GM19463 (cell line): ENCODE results near the gene CELF3.
A peak's percentile ranks its signal among the peaks of the same experiment; 100 is the strongest.
"Not testable (repeated sequence)": the region's sequence is repeated elsewhere in the genome, so short reads cannot be mapped to it uniquely, and the experiment has no call there.

Experiments used
- ATAC-seq: cut with Tn5 transposase; IDR thresholded peaks from one replicate; pipeline ENCODE4 v1.9.1; 2021; ENCODE audit warnings: mild to moderate bottlenecking, moderate library complexity; ENCODE audit not compliant: unreplicated experiment

Gene CELF3

GRCh38 chr1:151716771-151717631 is at the start of gene CELF3:
Gene CELF3 (minus strand): TSS chr1:151716803. CDS start chr1:151716020, 783 bp downstream.
- no peak for ATAC-seq

- ATAC-seq, result no peak
Observed at GRCh38 chr1:151763990-151764389, 47.4 kb upstream of the CELF3 start.

GRCh38 chr1:151762941-151763921 is 46.6 kb upstream of the CELF3 start, which contains the start of gene MRPL9:
Gene MRPL9 (minus strand): TSS chr1:151763496. CDS start chr1:151763479, 17 bp downstream.
- peak; percentile 97 for ATAC-seq

GRCh38 chr1:151760597-151761385 is 44.2 kb upstream of the CELF3 start:
- ATAC-seq, result no peak

- ATAC-seq, result no peak
Observed at GRCh38 chr1:151759241-151759640, 42.6 kb upstream of the CELF3 start.

GRCh38 chr1:151756291-151756690 is 39.7 kb upstream of the CELF3 start:
- no peak for ATAC-seq

- no peak for ATAC-seq
Observed at GRCh38 chr1:151741516-151741915, 24.9 kb upstream of the CELF3 start.

- ATAC-seq, result no peak
Observed at GRCh38 chr1:151739590-151740355, 23.2 kb upstream of the CELF3 start.

- ATAC-seq, result no peak
Observed at GRCh38 chr1:151737479-151737878, 20.9 kb upstream of the CELF3 start.

GRCh38 chr1:151737026-151737425 is 20.4 kb upstream of the CELF3 start:
- ATAC-seq, result no peak

- ATAC-seq, result not testable (repeated sequence)
Observed at GRCh38 chr1:151733995-151734394, 17.4 kb upstream of the CELF3 start.

- ATAC-seq, result no peak
Observed at GRCh38 chr1:151733126-151733525, 16.5 kb upstream of the CELF3 start.

GRCh38 chr1:151729966-151730291 is 13.3 kb upstream of the CELF3 start:
- ATAC-seq, result no peak

- no peak for ATAC-seq
Observed at GRCh38 chr1:151729157-151729965, 12.8 kb upstream of the CELF3 start.

GRCh38 chr1:151728151-151729054 is 11.8 kb upstream of the CELF3 start:
- ATAC-seq, result no peak

GRCh38 chr1:151723726-151724370 is 7.2 kb upstream of the CELF3 start:
- no peak for ATAC-seq

- no peak for ATAC-seq
Observed at GRCh38 chr1:151721788-151722510, 5.3 kb upstream of the CELF3 start.
